ENCODE measurements around the gene PLVAP. TPM values are rescaled to one million over a fixed set of nuclear protein-coding genes. Genes with fewer than 3 reads are reported as not detected.

PLVAP gene
- total RNA-seq, 1 donor from 2014 or later: 378 TPM

DNA sequence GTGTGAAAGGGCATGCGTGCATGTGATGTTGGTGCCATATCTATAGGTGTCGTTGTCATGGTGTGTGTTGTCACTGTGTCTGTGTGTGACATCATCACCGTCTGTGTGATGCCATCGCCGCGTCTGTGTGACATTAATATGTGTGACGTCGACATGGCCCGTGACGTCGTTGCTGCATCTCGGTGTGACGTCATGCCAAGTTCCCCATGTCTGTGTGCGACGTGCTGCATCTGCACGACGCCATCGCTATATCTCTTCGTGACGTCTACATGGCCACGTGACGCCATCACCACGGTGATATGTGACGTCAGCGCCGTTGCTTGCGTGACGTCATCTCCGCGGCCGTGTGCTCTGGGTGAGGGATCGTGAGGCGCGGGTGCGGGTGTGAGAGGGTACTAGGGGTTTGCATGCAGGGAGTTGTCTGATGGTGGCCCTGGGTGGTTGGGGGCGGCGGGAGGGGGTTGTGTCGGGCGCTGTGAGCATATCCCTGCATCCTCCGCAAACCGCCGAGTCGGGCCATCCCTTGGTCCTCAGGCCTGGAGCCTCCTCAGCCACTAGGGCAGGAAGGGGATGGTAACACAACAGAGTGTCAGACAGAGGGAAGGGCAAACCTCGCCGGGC is 25.2 kb downstream of the PLVAP start:
- no peak overlapping the region for H3K27ac ChIP-seq
- TF ChIP-seq, protein P1, sequence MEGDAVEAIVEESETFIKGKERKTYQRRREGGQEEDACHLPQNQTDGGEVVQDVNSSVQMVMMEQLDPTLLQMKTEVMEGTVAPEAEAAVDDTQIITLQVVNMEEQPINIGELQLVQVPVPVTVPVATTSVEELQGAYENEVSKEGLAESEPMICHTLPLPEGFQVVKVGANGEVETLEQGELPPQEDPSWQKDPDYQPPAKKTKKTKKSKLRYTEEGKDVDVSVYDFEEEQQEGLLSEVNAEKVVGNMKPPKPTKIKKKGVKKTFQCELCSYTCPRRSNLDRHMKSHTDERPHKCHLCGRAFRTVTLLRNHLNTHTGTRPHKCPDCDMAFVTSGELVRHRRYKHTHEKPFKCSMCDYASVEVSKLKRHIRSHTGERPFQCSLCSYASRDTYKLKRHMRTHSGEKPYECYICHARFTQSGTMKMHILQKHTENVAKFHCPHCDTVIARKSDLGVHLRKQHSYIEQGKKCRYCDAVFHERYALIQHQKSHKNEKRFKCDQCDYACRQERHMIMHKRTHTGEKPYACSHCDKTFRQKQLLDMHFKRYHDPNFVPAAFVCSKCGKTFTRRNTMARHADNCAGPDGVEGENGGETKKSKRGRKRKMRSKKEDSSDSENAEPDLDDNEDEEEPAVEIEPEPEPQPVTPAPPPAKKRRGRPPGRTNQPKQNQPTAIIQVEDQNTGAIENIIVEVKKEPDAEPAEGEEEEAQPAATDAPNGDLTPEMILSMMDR (IDR thresholded peaks at IDR 0.05): no peak
- no peaks in the 10 kb centered on the region for H3K9me3 ChIP-seq
- H3K36me3 ChIP-seq: no peaks in the 10 kb centered on the region
- no peak for DNase-seq (ENCODE audit: low spot score in 2 of 2)
- peaks cover 5 to 25% of the 10 kb centered on the region in 2 donors for H3K4me1 ChIP-seq
- H3K4me3 ChIP-seq: no peak overlapping the region
- intact Hi-C loops (cut with DNase I): no loop called here
- H3K27me3 ChIP-seq: no peaks in the 10 kb centered on the region

DNA sequence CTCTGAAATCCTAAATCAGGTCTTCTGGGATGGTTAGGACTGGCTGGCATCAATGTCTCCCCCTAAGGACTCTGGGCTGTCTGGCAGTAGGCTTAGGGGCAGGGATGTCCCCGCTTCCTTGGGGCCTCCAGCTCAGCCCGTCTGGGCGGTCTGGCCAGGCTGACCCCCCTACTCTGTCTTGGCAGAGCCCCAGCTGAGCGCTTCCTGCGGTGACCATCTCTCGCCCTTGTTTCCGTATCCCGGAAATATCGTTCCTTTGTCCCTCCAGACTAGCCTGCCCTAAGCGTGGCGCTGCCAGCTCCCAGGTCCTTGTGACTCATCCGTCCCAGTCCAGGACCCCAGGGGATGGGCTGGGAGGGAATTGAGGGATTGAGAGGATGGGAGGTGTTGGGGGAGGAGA is 28.4 kb downstream of the PLVAP start:
- DNase-seq (ENCODE audit: low spot score in 2 of 2): peak; percentile 40 to 92
- TF ChIP-seq, protein P1 (IDR thresholded peaks at IDR 0.05): no peak

DNA sequence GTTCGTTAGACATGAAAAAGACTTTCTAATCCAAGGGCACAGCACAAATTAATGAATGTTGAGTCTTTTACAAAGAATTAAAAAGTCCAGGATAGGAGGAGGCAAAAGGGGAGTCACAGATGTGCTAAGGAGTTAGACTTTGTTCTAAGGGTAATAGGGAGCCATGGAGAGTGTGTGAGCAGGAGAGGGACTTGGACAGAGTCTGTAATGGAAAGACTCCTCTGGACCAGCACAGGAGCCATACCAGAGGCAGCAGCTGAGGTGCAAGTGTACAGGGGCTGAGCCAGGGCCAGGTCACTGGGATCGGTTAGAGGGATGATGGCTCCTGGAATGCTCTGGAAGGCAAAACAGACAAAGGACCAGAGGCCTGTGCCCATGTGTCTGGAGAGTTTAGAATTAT is 29.3 kb downstream of the PLVAP start:
- H3K27me3 ChIP-seq: no peaks in the 10 kb centered on the region
- intact Hi-C loops (cut with DNase I): loop anchor here (2.0 kb wide), 1 partner anchor 121 kb away; no protein-coding TSS in a partner anchor
- peaks cover 0 to 3% of the 10 kb centered on the region in 2 donors for H3K36me3 ChIP-seq
- no peak for DNase-seq (ENCODE audit: low spot score in 2 of 2)
- TF ChIP-seq, protein P1 (IDR thresholded peaks at IDR 0.05): no peak
- H3K27ac ChIP-seq: peak overlapping the region; percentile 87 to 90
- peaks cover 5 to 32% of the 10 kb centered on the region in 2 donors for H3K4me1 ChIP-seq
- H3K9me3 ChIP-seq: no peaks in the 10 kb centered on the region
- no peak overlapping the region for H3K4me3 ChIP-seq

More for the DNA sequence above, 28.4 kb downstream of the PLVAP start:
- intact Hi-C loops (cut with DNase I): no loop called here
- Histone ChIP-seq H3K4me1 (peaks cover 5 to 32% of the 10 kb centered on the region in 2 donors), H3K27ac (peak overlapping the region; percentile 87 to 90), H3K4me3 (peak overlapping the region in 1 of 2 donors; percentile 34), H3K9me3 (no peaks in the 10 kb centered on the region), H3K36me3 (no peaks in the 10 kb centered on the region), H3K27me3 (no peaks in the 10 kb centered on the region)

DNA sequence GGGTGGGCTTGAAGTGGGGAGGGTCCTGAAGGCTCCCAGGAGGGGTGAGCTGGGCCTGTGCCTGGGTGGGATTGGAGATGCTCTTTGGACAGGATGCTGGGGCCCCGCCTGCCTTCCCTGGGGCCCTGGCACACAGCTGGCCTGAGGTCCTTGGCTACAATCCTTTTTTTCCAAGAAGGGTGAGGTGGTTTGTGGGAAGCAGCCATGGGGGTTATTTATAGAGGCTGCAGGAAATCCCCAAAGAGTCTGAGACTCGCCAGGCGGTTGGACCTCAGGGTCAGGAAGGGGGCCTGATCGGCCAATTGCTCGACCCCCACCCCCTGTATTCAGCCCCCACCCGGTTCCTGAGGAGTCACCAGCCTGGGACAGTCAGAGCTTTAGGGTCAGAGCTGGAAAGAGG is 29.8 kb downstream of the PLVAP start:
- peak overlapping the region; percentile 87 to 90 for H3K27ac ChIP-seq
- intact Hi-C loops (cut with DNase I): loop anchor here (2.0 kb wide), 1 partner anchor 121 kb away; no protein-coding TSS in a partner anchor
- H3K27me3 ChIP-seq: no peaks in the 10 kb centered on the region
- DNase-seq (ENCODE audit: low spot score in 2 of 2): peak in 1 of 2 donors; percentile 81
- H3K4me3 ChIP-seq: no peak overlapping the region
- peaks cover 0 to 3% of the 10 kb centered on the region in 2 donors for H3K36me3 ChIP-seq
- TF ChIP-seq, protein P1 (IDR thresholded peaks at IDR 0.05): no peak
- H3K4me1 ChIP-seq: peaks cover 5 to 32% of the 10 kb centered on the region in 2 donors
- H3K9me3 ChIP-seq: no peaks in the 10 kb centered on the region

DNA sequence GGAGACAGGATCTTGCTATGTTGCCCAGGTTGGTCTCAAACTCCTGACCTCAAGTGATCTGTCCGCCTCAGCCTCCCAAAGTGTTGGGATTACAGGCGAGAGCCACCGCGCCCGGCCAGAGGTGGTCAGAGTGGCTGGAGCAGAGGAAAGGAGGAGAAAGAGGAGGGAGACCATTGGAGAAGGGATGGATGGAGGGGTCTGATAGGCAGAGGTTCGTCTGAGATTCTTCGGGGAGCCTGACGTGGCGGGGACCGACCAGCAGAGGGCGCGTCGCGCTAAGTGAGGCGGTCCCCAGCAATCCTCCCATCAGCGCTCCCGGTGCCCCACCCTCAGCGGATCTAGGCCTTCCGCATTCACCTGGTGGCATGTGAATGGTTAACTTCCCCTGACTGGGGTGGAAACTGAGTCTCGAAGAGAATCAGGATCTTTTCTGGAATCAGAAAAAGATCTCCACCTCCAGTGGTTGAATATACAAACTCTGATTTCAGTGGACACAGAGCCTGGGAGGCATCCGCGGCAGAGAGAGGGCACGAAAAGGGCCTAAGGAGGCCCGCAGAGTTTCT is 31.0 kb downstream of the PLVAP start:
- DNase-seq (ENCODE audit: low spot score in 2 of 2): peak in 1 of 2 donors; percentile 88
- intact Hi-C loops (cut with DNase I): loop anchor here (1.0 to 2.0 kb wide), 3 partner anchors 40 to 123 kb away; no protein-coding TSS in a partner anchor
- no peak overlapping the region for H3K4me3 ChIP-seq
- peak overlapping the region; percentile 87 to 90 for H3K27ac ChIP-seq
- TF ChIP-seq, protein P1 (IDR thresholded peaks at IDR 0.05): peak; percentile 93 to 96 (median 96)
- no peaks in the 10 kb centered on the region for H3K27me3 ChIP-seq
- no peaks in the 10 kb centered on the region for H3K9me3 ChIP-seq
- peaks cover 3% of the 10 kb centered on the region in 2 donors for H3K36me3 ChIP-seq
- H3K4me1 ChIP-seq: peaks cover 5 to 32% of the 10 kb centered on the region in 2 donors

All from ascending aorta (tissue), 2 donors.